Neural progenitor cell (in vitro differentiated cells): ENCODE measurements around the gene PRR33. TPM values are rescaled to one million over a fixed set of nuclear protein-coding genes. Genes with fewer than 3 reads are reported as not detected.

Experiments
- DNase-seq: peaks from one replicate; pipeline ENCODE4 v3.0.0-alpha.2; 2016; ENCODE audit warnings: low spot score
- H2AFZ ChIP-seq: fragments of 200-600 bp; sonication (generic); replicated peaks from 2 replicates; pipeline ENCODE4 v1.6.1; 2016; ENCODE audit warnings: antibody characterized with exemption
- H3F3A ChIP-seq: fragments of 200-600 bp; sonication (generic); 2 replicates; pipeline ENCODE4 v1.6.1; 2016; ENCODE audit warnings: antibody characterized with exemption, low read depth
- H3K27ac ChIP-seq: fragments of 200-600 bp; sonication (generic); 2 replicates; pipeline ENCODE4 v1.5.1; 2016; ENCODE audit warnings: mild to moderate bottlenecking
- H3K27me3 ChIP-seq: fragments of 200-600 bp; sonication (generic); 2 replicates; pipeline ENCODE4 v1.6.1; 2016; ENCODE audit warnings: mild to moderate bottlenecking, moderate library complexity
- H3K36me3 ChIP-seq: fragments of 200-600 bp; sonication (generic); 2 replicates; pipeline ENCODE4 v1.5.1; 2016
- H3K4me1 ChIP-seq: fragments of 200-600 bp; sonication (generic); 2 replicates; pipeline ENCODE4 v1.6.1; 2016; ENCODE audit warnings: mixed run types
- H3K4me2 ChIP-seq: fragments of 200-600 bp; sonication (generic); 2 replicates; pipeline ENCODE4 v1.6.1; 2016
- H3K4me3 ChIP-seq: fragments of 200-600 bp; sonication (generic); 2 replicates; pipeline ENCODE4 v1.5.1; 2016
- H3K79me2 ChIP-seq: fragments of 200-600 bp; sonication (generic); 2 replicates; pipeline ENCODE4 v1.6.1; 2016; ENCODE audit warnings: low read depth
- H3K9ac ChIP-seq: fragments of 200-600 bp; sonication (generic); 2 replicates; pipeline ENCODE4 v1.6.1; 2016
- H3K9me3 ChIP-seq: fragments of 200-600 bp; sonication (generic); 2 replicates; pipeline ENCODE4 v1.5.1; 2016; ENCODE audit warnings: low read depth
- H4K20me1 ChIP-seq: fragments of 200-600 bp; sonication (generic); 2 replicates; pipeline ENCODE4 v1.6.1; 2016; ENCODE audit warnings: low read depth
- H3K27ac Mint-ChIP-seq: 3 replicates; pipeline ENCODE4 v1.8.0; 2021; ENCODE audit warnings: mixed read lengths
- H3K27me3 Mint-ChIP-seq: 2 replicates; pipeline ENCODE4 v1.8.0; 2022; ENCODE audit warnings: low read depth, mild to moderate bottlenecking, inconsistent platforms, moderate library complexity, mixed read lengths; ENCODE audit not compliant: insufficient read depth
- H3K36me3 Mint-ChIP-seq: 3 replicates; pipeline ENCODE4 v1.8.0; 2021; ENCODE audit warnings: mixed read lengths
- H3K4me1 Mint-ChIP-seq: 3 replicates; pipeline ENCODE4 v1.8.0; 2021; ENCODE audit warnings: mixed read lengths
- H3K4me3 Mint-ChIP-seq: 3 replicates; pipeline ENCODE4 v1.8.0; 2021; ENCODE audit warnings: mild to moderate bottlenecking, moderate library complexity, mixed read lengths
- H3K9me3 Mint-ChIP-seq: 3 replicates; pipeline ENCODE4 v1.8.0; 2020; ENCODE audit warnings: mixed read lengths
- CTCF ChIP-seq: fragments of 200-600 bp; sonication (generic); IDR thresholded peaks from 2 replicates; pipeline ENCODE4 v1.5.1; 2017; ENCODE audit warnings: antibody characterized with exemption, mild to moderate bottlenecking
- EZH2 ChIP-seq: fragments of 200-600 bp; sonication (generic); IDR thresholded peaks from 2 replicates; pipeline ENCODE4 v1.6.1; 2017; ENCODE audit warnings: antibody characterized with exemption, mild to moderate bottlenecking, moderate library complexity
- EZH2phosphoT487 ChIP-seq: fragments of 200-600 bp; sonication (generic); IDR thresholded peaks from 2 replicates; pipeline ENCODE4 v1.6.1; 2017; ENCODE audit warnings: antibody characterized with exemption
- total RNA-seq: library from RNA; depleted of rRNA; stranded (reverse); fragments of >200 nt; gene quantifications from 2 replicates; pipeline ENCODE4 v1.2.3, GENCODE V29; 2015; ENCODE audit warnings: low replicate concordance

The PRR33 gene
- total RNA-seq, 1 donor from 2014 or later = not detected

GRCh38 chr11:1917523-1918435, 26.1 kb upstream of the PRR33 start:
- Histone ChIP-seq H3K79me2 (no peaks in the 10 kb centered on the region), H3K27me3 (no peaks in the 10 kb centered on the region), H3K27ac (no peak overlapping the region), H3K4me1 (no peaks in the 10 kb centered on the region), H2AFZ (no peak overlapping the region), H3K4me3 (no peak overlapping the region), H3K9ac (no peak overlapping the region), H3K9me3 (no peaks in the 10 kb centered on the region), H3K4me2 (no peak overlapping the region), H3K36me3 (no peaks in the 10 kb centered on the region), H4K20me1 (no peaks in the 10 kb centered on the region), H3F3A (no peaks in the 10 kb centered on the region)
- TF ChIP-seq EZH2 = no peak
- peak; percentile 52 for TF ChIP-seq CTCF
- Mint-ChIP-seq H3K9me3 (peaks cover 7% of the 10 kb centered on the region), H3K4me1 (peaks cover 12% of the 10 kb centered on the region), H3K4me3 (no peak overlapping the region), H3K36me3 (no peaks in the 10 kb centered on the region), H3K27ac (no peak overlapping the region), H3K27me3 (peaks cover 15% of the 10 kb centered on the region)
- peak; percentile 42 for DNase-seq

- H3K36me3 Mint-ChIP-seq = no peaks in the 10 kb centered on the region
- H4K20me1 ChIP-seq = no peaks in the 10 kb centered on the region
- H3K27me3 Mint-ChIP-seq = peaks cover 15% of the 10 kb centered on the region
- H3K27ac ChIP-seq = no peak overlapping the region
- H3K27ac Mint-ChIP-seq = no peak overlapping the region
- no peak overlapping the region for H2AFZ ChIP-seq
- no peaks in the 10 kb centered on the region for H3K27me3 ChIP-seq
- peaks cover 7% of the 10 kb centered on the region for H3K9me3 Mint-ChIP-seq
- no peaks in the 10 kb centered on the region for H3K79me2 ChIP-seq
- H3K4me2 ChIP-seq = no peak overlapping the region
- DNase-seq = no peak
- H3K9ac ChIP-seq = no peak overlapping the region
- no peaks in the 10 kb centered on the region for H3F3A ChIP-seq
- no peaks in the 10 kb centered on the region for H3K36me3 ChIP-seq
- no peak overlapping the region for H3K4me3 ChIP-seq
- TF ChIP-seq EZH2 (no peak), CTCF (no peak), EZH2phosphoT487 (no peak)
- peaks cover 12% of the 10 kb centered on the region for H3K4me1 Mint-ChIP-seq
- H3K4me1 ChIP-seq = no peaks in the 10 kb centered on the region
- no peak overlapping the region for H3K4me3 Mint-ChIP-seq
- H3K9me3 ChIP-seq = no peaks in the 10 kb centered on the region
These were observed 25.4 kb upstream of the PRR33 start for GRCh38 chr11:1916986-1917522.

- H3K9ac ChIP-seq = no peak overlapping the region
- no peak for DNase-seq
- Mint-ChIP-seq H3K27ac (no peak overlapping the region), H3K36me3 (no peaks in the 10 kb centered on the region), H3K4me1 (peaks cover 7% of the 10 kb centered on the region), H3K4me3 (no peak overlapping the region), H3K9me3 (peaks cover 7% of the 10 kb centered on the region), H3K27me3 (peaks cover 15% of the 10 kb centered on the region)
- no peak overlapping the region for H3K4me3 ChIP-seq
- H3K9me3 ChIP-seq = no peaks in the 10 kb centered on the region
- no peaks in the 10 kb centered on the region for H3K4me1 ChIP-seq
- H3K79me2 ChIP-seq = no peaks in the 10 kb centered on the region
- no peaks in the 10 kb centered on the region for H3F3A ChIP-seq
- no peak overlapping the region for H2AFZ ChIP-seq
- no peak for TF ChIP-seq CTCF
- TF ChIP-seq EZH2phosphoT487 = no peak
- TF ChIP-seq EZH2 = no peak
- H3K27ac ChIP-seq = no peak overlapping the region
- no peaks in the 10 kb centered on the region for H3K27me3 ChIP-seq
- no peaks in the 10 kb centered on the region for H3K36me3 ChIP-seq
- no peaks in the 10 kb centered on the region for H4K20me1 ChIP-seq
- no peak overlapping the region for H3K4me2 ChIP-seq
These were observed 24.7 kb upstream of the PRR33 start for GRCh38 chr11:1916132-1916985.
